GM12801 (cell line): Measurements from ENCODE around the gene MYO5C.

Experiments
- TF ChIP-seq, protein P1 (sequence below): IDR thresholded peaks from one replicate; pipeline ENCODE4 v1.5.1; 2011; ENCODE audit warnings: control low read depth; ENCODE audit not compliant: insufficient read length; ENCODE audit errors: extremely low read depth

MYO5C gene

GRCh38 chr15:52217186-52217585 is 78.4 kb downstream of the MYO5C start:
- TF ChIP-seq, protein P1, sequence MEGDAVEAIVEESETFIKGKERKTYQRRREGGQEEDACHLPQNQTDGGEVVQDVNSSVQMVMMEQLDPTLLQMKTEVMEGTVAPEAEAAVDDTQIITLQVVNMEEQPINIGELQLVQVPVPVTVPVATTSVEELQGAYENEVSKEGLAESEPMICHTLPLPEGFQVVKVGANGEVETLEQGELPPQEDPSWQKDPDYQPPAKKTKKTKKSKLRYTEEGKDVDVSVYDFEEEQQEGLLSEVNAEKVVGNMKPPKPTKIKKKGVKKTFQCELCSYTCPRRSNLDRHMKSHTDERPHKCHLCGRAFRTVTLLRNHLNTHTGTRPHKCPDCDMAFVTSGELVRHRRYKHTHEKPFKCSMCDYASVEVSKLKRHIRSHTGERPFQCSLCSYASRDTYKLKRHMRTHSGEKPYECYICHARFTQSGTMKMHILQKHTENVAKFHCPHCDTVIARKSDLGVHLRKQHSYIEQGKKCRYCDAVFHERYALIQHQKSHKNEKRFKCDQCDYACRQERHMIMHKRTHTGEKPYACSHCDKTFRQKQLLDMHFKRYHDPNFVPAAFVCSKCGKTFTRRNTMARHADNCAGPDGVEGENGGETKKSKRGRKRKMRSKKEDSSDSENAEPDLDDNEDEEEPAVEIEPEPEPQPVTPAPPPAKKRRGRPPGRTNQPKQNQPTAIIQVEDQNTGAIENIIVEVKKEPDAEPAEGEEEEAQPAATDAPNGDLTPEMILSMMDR, result no peak

DNA sequence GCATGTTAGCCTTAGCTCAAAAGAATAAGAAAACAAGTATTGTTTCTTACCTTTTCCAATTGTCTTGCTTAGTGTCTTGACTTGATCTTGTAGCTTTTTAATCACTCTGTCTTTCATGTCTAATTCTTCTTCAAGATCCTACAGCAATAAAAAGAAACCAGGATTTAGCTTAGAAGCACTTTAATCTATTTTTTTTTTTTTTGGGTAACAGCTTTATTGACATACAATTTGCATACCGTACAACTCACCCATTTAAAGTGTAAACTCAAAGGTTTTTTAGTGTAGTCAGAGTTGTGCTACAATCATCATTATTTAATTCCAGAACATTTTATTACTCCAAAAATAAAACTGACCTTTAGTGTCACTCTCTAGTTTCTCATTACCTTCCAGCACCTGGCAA is 81.1 kb downstream of the MYO5C start:
- TF ChIP-seq, protein P1, result no peak

DNA sequence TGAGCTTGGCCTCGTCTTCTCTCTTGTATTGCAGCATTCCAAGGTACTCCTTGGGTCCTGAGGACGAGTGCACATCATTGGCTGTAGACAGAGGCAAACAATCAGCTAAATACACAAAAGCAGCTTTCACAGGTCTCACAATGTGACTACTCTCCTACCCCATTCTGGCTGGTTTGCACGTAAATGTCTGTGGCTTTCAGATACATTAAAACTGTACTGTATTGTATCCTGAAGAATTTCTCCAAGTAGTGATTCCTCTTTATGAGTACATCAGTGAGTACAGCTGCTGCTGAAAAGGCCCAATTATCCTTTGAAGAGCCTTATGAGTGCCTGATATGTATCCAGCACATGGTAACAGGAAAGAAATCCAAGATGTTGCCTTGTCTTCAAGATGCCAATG is 82.4 kb downstream of the MYO5C start:
- TF ChIP-seq, protein P1, result no peak

DNA sequence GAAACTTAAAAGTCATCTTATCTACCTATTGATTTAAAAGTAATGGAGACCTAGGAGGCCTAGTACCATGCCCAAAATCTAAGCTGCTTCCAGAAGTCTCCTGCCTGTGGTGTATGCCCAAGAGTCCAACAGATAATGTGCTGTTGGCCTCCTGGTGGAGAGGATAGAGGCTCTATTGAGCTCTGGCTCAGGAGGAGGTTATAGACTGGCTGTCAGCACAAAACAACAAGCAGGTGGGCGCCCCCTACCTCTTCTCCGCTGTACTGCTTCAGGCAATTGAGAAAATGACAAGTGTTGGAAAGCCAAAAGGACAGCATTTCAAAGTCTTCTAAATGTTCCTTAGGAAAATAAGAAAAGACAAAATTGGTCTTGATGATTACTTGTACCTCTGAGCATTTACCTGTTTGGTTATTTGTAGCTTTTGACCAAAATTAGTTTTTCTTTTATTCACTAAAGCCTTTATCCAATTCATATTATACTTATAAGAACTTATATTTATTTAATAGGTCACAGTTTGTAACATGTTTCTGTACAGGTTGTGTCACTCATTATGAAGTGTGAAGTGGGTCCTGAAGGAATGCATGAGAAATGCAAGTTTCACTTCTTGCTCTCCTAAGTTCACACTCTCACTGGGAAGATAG is 87.2 kb downstream of the MYO5C start:
- TF ChIP-seq, protein P1, result no peak

- TF ChIP-seq, protein P1, result no peak
Observed at GRCh38 chr15:52207191-52207590, 88.4 kb downstream of the MYO5C start.

DNA sequence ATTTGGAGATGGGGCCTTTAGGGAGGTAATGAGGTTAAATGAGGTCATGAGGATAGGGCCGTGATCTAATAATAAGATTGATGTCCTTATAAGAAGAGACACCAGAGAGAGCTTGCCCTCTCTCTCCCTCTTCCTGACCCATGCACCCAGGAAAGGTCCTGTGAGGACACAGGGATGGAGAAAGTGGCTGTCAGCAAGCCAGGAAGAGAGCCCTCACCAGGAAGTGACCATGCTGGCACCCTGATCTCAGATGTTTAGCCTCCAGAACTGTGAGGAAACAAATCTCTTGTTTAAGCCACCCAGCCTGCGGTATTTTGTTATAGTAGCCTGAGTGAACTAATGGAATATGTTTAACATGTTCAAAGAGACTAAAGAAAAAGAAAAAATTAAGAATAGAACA is 89.2 kb downstream of the MYO5C start:
- TF ChIP-seq, protein P1, result no peak

GRCh38 chr15:52204657-52205056 is 90.9 kb downstream of the MYO5C start:
- TF ChIP-seq, protein P1, result no peak
